Posterior cingulate gyrus (tissue), 11 donors: ENCODE data around the gene SNX21.
A peak's percentile ranks its signal among the peaks of the same experiment; 100 is the strongest.
"Not testable (repeated sequence)": the region's sequence is repeated elsewhere in the genome, so short reads cannot be mapped to it uniquely, and the experiment has no call there.

Experiments
- DNase-seq, 10 donors: peaks; one replicate each; pipeline versions ENCODE4 v3.0.0 to v3.0.0-alpha.2; 2020 to 2021; ENCODE audit warnings: mixed read lengths in 3 of 10
- intact Hi-C: fragments of 100-400 bp; cut with DNase I; formaldehyde crosslinking; loops from one replicate; pipeline ENCODE4 v1.15.1; 2023

SNX21 gene

GRCh38 chr20:45821947-45822346 lies 11.7 kb upstream of the SNX21 start:
- intact Hi-C loops, result no loop called here
- no peak for DNase-seq

DNA sequence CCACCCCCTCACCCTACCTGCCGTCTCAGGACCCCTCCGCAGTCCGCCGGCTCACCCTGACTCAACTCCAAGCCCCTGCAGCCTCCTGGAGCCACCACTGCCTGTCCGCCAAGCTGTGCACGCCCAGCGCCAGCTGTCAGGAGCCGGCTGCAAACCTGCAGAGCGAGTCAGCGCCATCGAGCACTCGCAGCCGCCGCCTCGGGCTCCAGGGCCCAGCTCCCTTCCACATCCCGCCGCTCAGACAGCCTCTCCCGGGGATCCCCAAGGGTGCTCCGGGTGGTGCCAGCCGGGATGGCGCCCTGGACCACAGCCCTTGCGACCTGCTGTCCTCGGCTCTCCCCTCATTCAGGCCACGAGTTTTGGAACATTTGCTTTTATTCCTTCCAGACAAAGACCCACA lies 10.7 kb upstream of the SNX21 start:
- peak in 6 of 10 donors; percentile 41 to 93 (median 70) for DNase-seq
- intact Hi-C loops, result no loop called here

- peak in 5 of 10 donors; percentile 26 to 90 (median 52) for DNase-seq
- intact Hi-C loops, result no loop called here
Observed at GRCh38 chr20:45823949-45824835, 9.4 kb upstream of the SNX21 start.

GRCh38 chr20:45826381-45827019 lies 7.1 kb upstream of the SNX21 start:
- DNase-seq, result no peak
- intact Hi-C loops, result no loop called here

GRCh38 chr20:45827030-45827652 lies 6.5 kb upstream of the SNX21 start, which contains the start of gene TNNC2:
Gene TNNC2, minus strand, starts transcription at chr20:45827312. Its CDS starts 64 bp downstream, at chr20:45827248.
- intact Hi-C loops, result no loop called here
- DNase-seq, result no peak

- intact Hi-C loops, result no loop called here
Observed at GRCh38 chr20:45827712-45828111, 5.9 kb upstream of the SNX21 start.

DNA sequence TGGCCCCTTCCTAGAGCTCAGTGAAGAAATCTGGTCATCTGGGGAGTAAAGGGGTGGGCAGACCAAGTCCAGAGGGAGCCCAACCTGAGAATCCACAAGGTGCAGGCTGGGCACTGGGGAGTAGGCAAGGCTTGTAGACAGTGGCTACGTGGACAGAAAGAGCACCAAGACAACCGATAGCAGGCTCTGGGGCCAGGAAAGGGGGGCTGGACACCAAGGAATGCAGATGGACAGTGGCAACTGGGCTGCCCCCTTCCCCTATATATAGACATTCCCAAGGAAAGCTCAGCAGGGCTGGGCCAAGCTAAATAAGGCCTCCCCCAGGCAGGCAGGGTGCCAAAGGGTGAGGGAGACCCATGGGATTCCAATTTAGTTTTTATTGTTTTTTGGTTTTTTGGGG lies 5.0 kb upstream of the SNX21 start:
- intact Hi-C loops, result no loop called here
- no peak for DNase-seq

More at GRCh38 chr20:45827712-45828111, 5.9 kb upstream of the SNX21 start:
- no peak for DNase-seq

DNA sequence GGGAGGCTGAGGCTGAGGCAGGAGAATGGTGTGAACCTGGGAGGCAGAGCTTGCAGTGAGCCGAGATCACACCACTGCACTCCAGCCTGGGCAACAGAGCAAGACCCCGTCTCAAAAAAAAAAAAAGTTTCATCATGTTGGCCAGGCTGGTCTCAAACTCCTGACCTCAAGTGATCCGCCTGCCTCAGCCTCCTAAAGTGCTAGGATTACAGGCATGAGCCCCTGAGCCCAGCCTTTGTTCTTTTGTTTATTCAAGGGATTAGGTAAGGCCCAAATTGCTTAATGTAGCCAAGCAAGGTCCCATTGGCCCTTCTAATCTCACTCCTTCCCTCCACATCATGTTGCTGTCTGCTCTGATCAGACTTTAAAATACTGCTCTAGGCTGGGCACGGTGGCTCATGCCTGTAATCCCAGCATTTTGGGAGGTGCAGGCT lies 3.9 kb upstream of the SNX21 start:
- intact Hi-C loops, result not testable (repeated sequence)

GRCh38 chr20:45832619-45833018 lies 980 bp upstream of the SNX21 start:
- intact Hi-C loops, result no loop called here
- DNase-seq, result peak in 1 of 10 donors; percentile 38

More for the DNA sequence above, 3.9 kb upstream of the SNX21 start:
- not testable (repeated sequence) for DNase-seq

- peak; percentile 57 to 97 (median 73) for DNase-seq
- intact Hi-C loops, result no loop called here
Observed at GRCh38 chr20:45833883-45834796, 541 bp downstream of the SNX21 start.

DNA sequence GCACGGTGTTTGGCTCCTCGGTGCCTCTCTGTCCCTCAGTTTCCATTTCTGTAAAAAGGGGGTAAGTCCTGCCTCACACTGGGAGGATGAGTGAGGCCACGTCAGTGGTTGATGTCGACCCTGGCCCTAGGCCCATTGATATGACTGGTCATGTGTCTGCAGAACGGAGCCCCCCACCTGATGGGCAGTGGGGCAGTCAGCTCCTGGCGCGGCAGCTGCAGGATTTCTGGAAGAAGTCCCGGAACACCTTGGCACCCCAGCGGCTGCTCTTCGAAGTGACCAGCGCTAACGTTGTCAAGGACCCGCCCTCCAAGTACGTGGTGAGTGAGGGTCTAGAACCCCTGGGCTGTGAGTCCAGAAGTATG lies 1.2 kb downstream of the SNX21 start:
- DNase-seq, result peak in 1 of 10 donors; percentile 78
- intact Hi-C loops, result no loop called here

DNA sequence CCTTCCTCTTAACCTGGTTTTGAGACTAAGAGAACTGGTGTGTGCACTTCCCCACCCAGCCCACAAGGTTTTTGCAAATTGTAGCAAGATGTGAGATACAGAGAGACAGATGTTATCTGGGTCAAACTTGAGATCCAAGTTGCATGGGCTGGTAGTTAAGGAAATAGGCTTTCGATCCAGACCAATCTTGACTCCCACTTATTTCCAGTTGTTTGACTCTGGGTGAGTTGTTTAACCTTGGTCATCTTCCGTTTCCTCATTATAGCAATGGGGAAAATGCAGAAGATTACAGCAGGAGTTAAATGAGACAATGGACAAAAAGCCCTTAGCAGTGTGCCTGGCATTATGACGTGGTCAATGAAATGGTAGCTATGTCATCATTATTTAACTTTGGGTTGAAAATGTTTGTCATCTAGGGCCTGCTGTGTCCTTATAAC lies 1.7 kb downstream of the SNX21 start:
- intact Hi-C loops, result no loop called here
- no peak for DNase-seq

DNA sequence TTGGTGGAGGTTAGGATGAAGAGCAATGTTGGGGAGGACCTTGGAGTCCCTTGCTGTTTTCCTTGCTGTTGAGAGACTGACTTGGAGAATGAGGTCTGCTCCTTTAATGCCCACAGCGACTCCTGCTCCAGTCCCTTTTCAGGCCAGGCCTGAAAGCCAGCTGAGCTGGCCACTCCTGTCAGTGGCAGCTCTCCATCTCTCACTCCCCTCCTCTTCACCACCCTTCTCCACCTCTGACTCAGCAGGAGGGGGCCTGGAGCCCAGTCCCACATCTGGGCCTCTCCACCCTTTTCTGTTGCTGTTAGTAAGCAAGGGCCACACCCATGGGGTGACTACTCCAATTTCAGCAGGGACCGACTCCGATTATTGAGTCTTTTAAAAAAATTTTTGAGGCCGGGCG lies 2.2 kb downstream of the SNX21 start:
- DNase-seq, result no peak

DNA sequence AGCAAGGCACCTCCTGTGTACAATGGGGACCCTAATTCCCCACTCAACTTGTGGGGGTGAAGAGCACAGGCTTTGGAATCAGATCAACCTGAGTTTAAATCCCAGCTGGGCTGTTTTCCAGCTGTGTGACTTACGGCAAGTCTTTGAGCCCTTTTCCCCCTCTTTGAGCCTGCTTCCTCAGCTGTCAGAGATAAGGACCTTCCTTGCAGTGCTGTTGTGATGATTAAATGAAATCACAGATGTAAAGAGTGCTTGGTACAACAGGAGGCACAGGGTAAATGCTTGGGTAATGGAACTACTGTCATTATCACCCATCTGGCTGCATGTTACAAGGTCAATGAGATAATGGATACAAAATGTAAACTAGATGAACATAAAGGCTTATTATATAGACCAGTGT lies 3.2 kb downstream of the SNX21 start:
- no peak for DNase-seq
- intact Hi-C loops, result no loop called here

More for the DNA sequence above, 2.2 kb downstream of the SNX21 start:
- intact Hi-C loops, result no loop called here

GRCh38 chr20:45840700-45841198 lies 7.2 kb downstream of the SNX21 start:
- intact Hi-C loops, result no loop called here
- peak in 1 of 10 donors; percentile 82 for DNase-seq

GRCh38 chr20:45841407-45842129 lies 8.0 kb downstream of the SNX21 start:
- no peak for DNase-seq
- intact Hi-C loops, result no loop called here

DNA sequence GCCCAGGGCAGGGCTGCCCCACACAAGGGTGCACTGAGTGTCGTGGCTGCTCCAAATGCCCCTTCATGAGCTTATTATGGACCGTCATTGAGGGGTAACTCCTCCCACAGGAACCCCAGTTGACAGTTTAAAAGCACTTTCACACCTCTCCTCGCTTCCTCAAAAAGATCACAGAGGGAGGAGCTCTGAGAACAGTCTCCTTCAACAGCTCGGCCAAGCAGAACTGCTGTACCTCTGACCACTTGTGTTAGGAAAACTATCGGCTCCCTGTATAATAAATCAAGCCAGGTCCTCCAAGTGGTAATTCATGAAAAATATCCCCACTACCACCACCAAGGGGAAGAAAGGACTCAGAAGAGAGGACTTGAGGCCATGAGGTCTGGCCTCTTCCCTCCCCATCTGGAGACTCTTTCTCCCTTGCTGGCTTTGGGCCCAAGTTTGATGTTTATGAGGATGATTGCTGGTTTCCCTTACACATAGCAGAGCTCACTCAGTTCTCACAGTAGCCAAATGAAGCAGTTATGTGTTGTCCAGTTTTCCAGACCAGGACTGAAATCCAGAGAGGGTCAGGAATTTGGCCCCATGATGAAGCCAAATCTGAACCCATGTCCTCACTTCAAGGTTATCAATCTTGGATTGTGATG lies 8.7 kb downstream of the SNX21 start:
- DNase-seq, result no peak
- intact Hi-C loops, result no loop called here

DNA sequence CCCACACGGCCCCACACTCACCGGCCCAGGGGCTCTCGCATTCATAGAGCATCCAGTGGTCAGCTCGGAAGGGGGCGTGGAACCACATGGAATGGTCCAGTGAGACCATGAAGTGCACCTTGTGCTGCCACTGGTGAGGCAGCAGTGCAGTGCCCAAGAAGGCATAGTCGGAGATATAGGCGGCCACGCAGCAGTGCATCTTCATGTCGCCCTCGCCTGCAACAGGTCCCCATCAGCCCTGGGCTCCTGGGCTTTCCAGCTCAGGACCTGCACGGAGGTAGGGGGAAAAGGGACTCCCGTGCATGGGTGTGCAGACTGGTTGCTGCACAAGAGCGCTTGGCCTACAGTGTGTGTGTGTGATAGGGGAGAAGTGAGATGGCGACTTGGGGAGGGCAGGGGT lies 9.9 kb downstream of the SNX21 start:
- intact Hi-C loops, result no loop called here
- DNase-seq, result peak in 1 of 10 donors; percentile 24

- intact Hi-C loops, result no loop called here
- no peak for DNase-seq
Observed at GRCh38 chr20:45845452-45845851, 11.9 kb downstream of the SNX21 start.
